Right ventricle myocardium inferior (tissue), 1 donor: Measurements from ENCODE around the gene REM1. TPM values are rescaled to one million over a fixed set of nuclear protein-coding genes. Genes with fewer than 3 reads are reported as not detected.
"Not testable (repeated sequence)": the region's sequence is repeated elsewhere in the genome, so short reads cannot be mapped to it uniquely, and the experiment has no call there.

Source experiments
- ATAC-seq: fragments of 200-7000 bp; cut with Tn5 transposase; one replicate; pipeline ENCODE4 v1.9.1; 2020; ENCODE audit warnings: mild to moderate bottlenecking, moderate library complexity
- DNase-seq: peaks from one replicate; pipeline ENCODE4 v3.0.0; 2021; ENCODE audit errors: missing footprints
- intact Hi-C: fragments of 100-400 bp; cut with DNase I; formaldehyde crosslinking; loops from one replicate; pipeline ENCODE4 v1.11.0; 2022
- total RNA-seq: library from RNA; stranded (reverse); fragmentation: NEBNext Ultra II Directional; extraction: Animal tissue kit (Norgen Biotek cat#: 25700); gene quantifications from one replicate; pipeline ENCODE4 v1.2.1, GENCODE V29; 2021
- donor health status: DM: no; HTN: yes; CAD: no; lungs with severe emphysema.

The REM1 gene
- total RNA-seq, 1 donor from 2014 or later: 2.4 TPM

GRCh38 chr20:31516166-31516565, 41.1 kb downstream of the REM1 start:
- intact Hi-C loops: no loop called here
- no peak for DNase-seq
- ATAC-seq: no peak

- ATAC-seq: no peak
Measured at GRCh38 chr20:31516651-31517050, 41.6 kb downstream of the REM1 start.

DNA sequence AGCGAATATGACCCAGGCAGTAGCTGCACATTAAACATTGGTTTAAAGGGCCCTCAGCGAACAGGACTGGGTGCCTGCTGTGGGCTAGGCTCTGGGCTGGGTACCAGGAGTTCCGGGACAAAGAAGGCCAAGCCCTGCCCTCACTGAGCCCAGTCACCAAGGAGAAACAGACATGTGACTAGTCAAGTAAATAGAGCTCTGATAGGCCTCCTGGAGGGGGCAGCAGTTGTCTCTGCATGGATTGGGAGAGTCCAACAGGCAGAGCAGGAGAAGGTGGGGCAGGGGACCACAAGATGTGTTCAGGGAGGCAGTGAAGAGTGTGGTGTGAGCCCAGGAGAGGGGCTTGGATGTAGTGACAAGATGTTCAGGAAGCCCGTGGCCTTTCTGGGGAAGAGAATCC, 42.3 kb downstream of the REM1 start:
- intact Hi-C loops: no loop called here
- no peak for ATAC-seq
- DNase-seq: no peak

More at GRCh38 chr20:31516651-31517050, 41.6 kb downstream of the REM1 start:
- no peak for DNase-seq
- intact Hi-C loops: no loop called here

- ATAC-seq, DNase-seq, intact Hi-C loops: not testable (repeated sequence)
Measured at GRCh38 chr20:31521267-31521666, 46.2 kb downstream of the REM1 start.

DNA sequence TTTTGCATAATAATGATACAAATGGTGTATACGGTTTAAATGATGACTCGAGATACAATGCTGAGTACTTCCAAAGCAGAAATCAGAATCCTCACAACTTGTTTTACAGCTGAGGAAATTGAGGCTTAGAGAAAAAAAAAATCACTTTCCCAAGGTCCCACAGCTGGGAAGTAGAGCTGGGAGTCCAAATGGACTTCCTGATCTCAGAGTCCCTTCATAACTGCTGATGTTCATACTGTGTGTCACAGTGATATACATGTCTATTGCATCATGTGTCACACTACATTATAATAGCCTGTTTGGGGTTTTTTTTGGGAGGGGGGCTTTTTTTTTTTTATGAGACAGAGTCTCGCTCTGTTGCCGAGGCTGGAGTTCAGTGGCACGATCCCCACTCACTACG, 47.6 kb downstream of the REM1 start:
- ATAC-seq (no peak), DNase-seq (no peak)
- intact Hi-C loops: no loop called here

- intact Hi-C loops: no loop called here
- no peak for DNase-seq
- peak; percentile 67 for ATAC-seq
Measured at GRCh38 chr20:31523361-31524283, 48.5 kb downstream of the REM1 start.

DNA sequence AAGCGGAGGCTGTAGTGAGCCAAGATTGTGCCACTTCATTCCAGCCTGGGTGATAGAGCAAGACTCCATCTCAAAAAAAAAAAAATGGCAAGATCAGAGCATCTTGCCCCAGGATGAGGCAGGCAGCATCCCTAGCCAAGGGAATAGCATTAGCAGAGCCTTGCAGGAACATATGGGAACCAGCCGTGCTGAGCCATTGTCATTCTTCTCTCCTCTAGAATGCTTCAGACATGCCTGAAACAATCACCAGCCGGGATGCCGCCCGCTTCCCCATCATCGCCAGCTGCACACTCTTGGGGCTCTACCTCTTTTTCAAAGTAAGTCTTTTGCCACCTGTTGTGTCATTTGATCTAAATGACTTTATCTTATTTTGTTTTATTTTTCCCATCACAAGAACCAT, 52.2 kb downstream of the REM1 start:
- intact Hi-C loops: no loop called here
- ATAC-seq: no peak
- DNase-seq: no peak

Other genes with a start within 250 kb of the REM1 start
- not detected for gene DEFB115, start 217.6 kb upstream of the REM1 start, total RNA-seq
- gene DEFB116, start 166.7 kb upstream of the REM1 start, total RNA-seq: not detected
- not detected for gene DEFB118, start 106.7 kb upstream of the REM1 start, total RNA-seq
- gene DEFB119, start 84.7 kb upstream of the REM1 start, total RNA-seq: not detected
- not detected for gene DEFB121, start 69.1 kb upstream of the REM1 start, total RNA-seq
- gene DEFB123, start 34.7 kb upstream of the REM1 start, total RNA-seq: not detected
- gene DEFB124, start 161 bp upstream of the REM1 start, total RNA-seq: not detected
- 46.7 TPM for gene HM13, start 39.2 kb downstream of the REM1 start, total RNA-seq
- 98.9 TPM for gene ID1, start 130.0 kb downstream of the REM1 start, total RNA-seq
- gene COX4I2, start 162.6 kb downstream of the REM1 start, total RNA-seq: 7.1 TPM
- 55.2 TPM for gene BCL2L1, start 247.6 kb downstream of the REM1 start, total RNA-seq